CD4-positive, alpha-beta T cell (primary cell): ENCODE measurements around the gene ITGB6. TPM values are rescaled to one million over a fixed set of nuclear protein-coding genes. Genes with fewer than 3 reads are reported as not detected.

Experiments used
- ATAC-seq: fragments of 200-7000 bp; cut with Tn5 transposase; one replicate; pipeline ENCODE4 v1.10.0; 2022; ENCODE audit warnings: mild to moderate bottlenecking; ENCODE audit not compliant: poor library complexity
- CTCF ChIA-PET: fragments of 350-600 bp; sonication (Branson Sonifier 250); formaldehyde crosslinking; loops from one replicate; lab custom pipeline; 2021; ENCODE audit warnings: antibody characterized with exemption, inconsistent platforms; lab: Charles Lee
- POLR2A ChIA-PET: fragments of 350-600 bp; sonication (Branson Sonifier 250); formaldehyde crosslinking; loops from one replicate; lab custom pipeline; 2021; ENCODE audit warnings: antibody characterized with exemption, inconsistent platforms; lab: Charles Lee
- DNase-seq, 14 experiments: peaks; one replicate each; pipeline ENCODE4 v3.0.0-alpha.2; 2013 to 2020; ENCODE audit warnings: mixed read lengths in 2 of 14
- H3K27ac ChIP-seq, 2 donors: one replicate each; pipeline versions ENCODE4 v1.5.1 to v1.7.0; 2013; ENCODE audit warnings: low read length in 2 of 2, low read depth in 1 of 2, mild to moderate bottlenecking in 1 of 2
- H3K27me3 ChIP-seq, 2 experiments: 1 replicate in 1 of 2; 2 replicates in 1 of 2; pipeline versions ENCODE4 v1.6.1 to v1.7.0; 2013; ENCODE audit warnings: low read length in 2 of 2, control low read depth in 1 of 2, mild to moderate bottlenecking in 1 of 2, moderate library complexity in 1 of 2; ENCODE audit not compliant: insufficient read depth in 2 of 2, control insufficient read depth in 1 of 2
- H3K36me3 ChIP-seq: one replicate; pipeline ENCODE4 v1.6.1; 2013; ENCODE audit warnings: low read length, control low read depth; ENCODE audit not compliant: insufficient read depth
- H3K4me1 ChIP-seq: one replicate; pipeline ENCODE4 v1.6.1; 2013; ENCODE audit warnings: low read length, control low read depth; ENCODE audit not compliant: insufficient read depth
- H3K4me3 ChIP-seq: one replicate; pipeline ENCODE4 v1.5.1; 2013; ENCODE audit warnings: mild to moderate bottlenecking, low read length, moderate library complexity
- H3K9me3 ChIP-seq, 2 experiments: 1 replicate in 1 of 2; 2 replicates in 1 of 2; pipeline versions ENCODE4 v1.6.1 to v1.7.0; 2013; ENCODE audit warnings: low read length in 2 of 2, mild to moderate bottlenecking in 2 of 2, control low read depth in 1 of 2, moderate library complexity in 1 of 2; ENCODE audit not compliant: control insufficient read depth in 1 of 2, insufficient read depth in 1 of 2
- H3K27ac Mint-ChIP-seq: one replicate; pipeline ENCODE4 v1.8.0; 2020; ENCODE audit warnings: mixed read lengths
- H3K27me3 Mint-ChIP-seq: one replicate; pipeline ENCODE4 v1.8.0; 2021; ENCODE audit warnings: mixed read lengths
- H3K36me3 Mint-ChIP-seq: one replicate; pipeline ENCODE4 v1.8.0; 2021; ENCODE audit warnings: low read depth, mixed read lengths
- H3K4me1 Mint-ChIP-seq: one replicate; pipeline ENCODE4 v1.8.0; 2021; ENCODE audit warnings: low read depth, mixed read lengths
- H3K4me3 Mint-ChIP-seq: one replicate; pipeline ENCODE4 v1.8.0; 2020; ENCODE audit warnings: mild to moderate bottlenecking, mixed read lengths
- H3K9me3 Mint-ChIP-seq: one replicate; pipeline ENCODE4 v1.8.0; 2020; ENCODE audit warnings: mixed read lengths
- intact Hi-C, 2 experiments: fragments of 100-400 bp; cut with DNase I in 1 of 2; cut with micrococcal nuclease in 1 of 2; formaldehyde crosslinking; loops; one replicate each; pipeline versions ENCODE4 v1.15.1 to v1.9.0; 2023 to 2025; cut with DNase I, micrococcal nuclease
- total RNA-seq, 174 experiments: library from RNA in 2 of 174; stranded (reverse) in 2 of 174; gene quantifications; one replicate each; pipeline ENCODE4 v1.2.3 and lab custom pipeline; 2021 to 2026
- TF ChIP-seq, protein P1 (sequence below): fragments of 200-600 bp; IDR thresholded peaks from one replicate; pipeline ENCODE4 v1.8.0; 2022; ENCODE audit warnings: antibody characterized with exemption, mild to moderate bottlenecking

The ITGB6 gene
- total RNA-seq, 2 experiments from 2014 or later = not detected

DNA sequence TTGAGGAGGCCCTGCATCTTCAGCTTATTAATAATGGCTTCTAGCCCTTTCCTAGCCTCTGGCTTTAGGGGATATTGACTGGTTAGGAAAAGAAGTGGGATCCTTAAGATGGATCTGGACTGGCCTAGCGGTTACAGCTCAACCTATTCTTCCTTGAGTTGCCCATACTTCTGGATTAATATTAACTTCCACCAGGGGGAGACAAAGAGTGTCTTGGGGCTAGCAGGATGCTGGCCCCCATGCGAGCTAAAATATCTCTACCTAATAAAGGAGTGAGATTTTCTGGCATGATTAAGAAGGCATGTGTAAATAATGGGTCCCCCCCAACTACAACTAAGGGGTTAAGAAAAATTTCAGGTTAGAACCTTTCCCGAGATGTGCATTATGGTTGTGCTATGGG, 114.4 kb downstream of the ITGB6 start:
- Histone ChIP-seq H3K27me3 (peaks cover 0 to 2% of the 10 kb centered on the region in 2 experiments), H3K9me3 (peaks cover 19 to 63% of the 10 kb centered on the region in 2 experiments), H3K36me3 (no peaks in the 10 kb centered on the region), H3K4me3 (no peak overlapping the region), H3K27ac (no peak overlapping the region), H3K4me1 (no peaks in the 10 kb centered on the region)
- H3K27ac Mint-ChIP-seq = no peak overlapping the region
- H3K4me3 Mint-ChIP-seq = no peak overlapping the region
- no peaks in the 10 kb centered on the region for H3K4me1 Mint-ChIP-seq
- no peak for DNase-seq
- ATAC-seq = no peak
- POLR2A ChIA-PET = interaction anchor here (0.6 kb wide), 1 partner anchor 639 kb away, joined by 6 read pairs; no protein-coding TSS in a partner anchor
- CTCF ChIA-PET = no interaction called here
- peaks cover 13% of the 10 kb centered on the region for H3K9me3 Mint-ChIP-seq
- H3K36me3 Mint-ChIP-seq = peaks cover 14% of the 10 kb centered on the region
- peaks cover 4% of the 10 kb centered on the region for H3K27me3 Mint-ChIP-seq
- intact Hi-C loops = no loop called here
- TF ChIP-seq, protein P1, sequence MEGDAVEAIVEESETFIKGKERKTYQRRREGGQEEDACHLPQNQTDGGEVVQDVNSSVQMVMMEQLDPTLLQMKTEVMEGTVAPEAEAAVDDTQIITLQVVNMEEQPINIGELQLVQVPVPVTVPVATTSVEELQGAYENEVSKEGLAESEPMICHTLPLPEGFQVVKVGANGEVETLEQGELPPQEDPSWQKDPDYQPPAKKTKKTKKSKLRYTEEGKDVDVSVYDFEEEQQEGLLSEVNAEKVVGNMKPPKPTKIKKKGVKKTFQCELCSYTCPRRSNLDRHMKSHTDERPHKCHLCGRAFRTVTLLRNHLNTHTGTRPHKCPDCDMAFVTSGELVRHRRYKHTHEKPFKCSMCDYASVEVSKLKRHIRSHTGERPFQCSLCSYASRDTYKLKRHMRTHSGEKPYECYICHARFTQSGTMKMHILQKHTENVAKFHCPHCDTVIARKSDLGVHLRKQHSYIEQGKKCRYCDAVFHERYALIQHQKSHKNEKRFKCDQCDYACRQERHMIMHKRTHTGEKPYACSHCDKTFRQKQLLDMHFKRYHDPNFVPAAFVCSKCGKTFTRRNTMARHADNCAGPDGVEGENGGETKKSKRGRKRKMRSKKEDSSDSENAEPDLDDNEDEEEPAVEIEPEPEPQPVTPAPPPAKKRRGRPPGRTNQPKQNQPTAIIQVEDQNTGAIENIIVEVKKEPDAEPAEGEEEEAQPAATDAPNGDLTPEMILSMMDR = no peak

- ChIA-PET POLR2A (no interaction called here), CTCF (no interaction called here)
- H3K9me3 Mint-ChIP-seq = peaks cover 10% of the 10 kb centered on the region
- no peaks in the 10 kb centered on the region for H3K36me3 Mint-ChIP-seq
- no peaks in the 10 kb centered on the region for H3K27me3 ChIP-seq
- H3K4me1 ChIP-seq = no peaks in the 10 kb centered on the region
- H3K4me3 Mint-ChIP-seq = no peak overlapping the region
- H3K4me3 ChIP-seq = no peak overlapping the region
- H3K27ac ChIP-seq = no peak overlapping the region
- peaks cover 4% of the 10 kb centered on the region in 2 experiments for H3K9me3 ChIP-seq
- DNase-seq (no peak), ATAC-seq (no peak)
- no peaks in the 10 kb centered on the region for H3K4me1 Mint-ChIP-seq
- peaks cover 2% of the 10 kb centered on the region for H3K27me3 Mint-ChIP-seq
- H3K27ac Mint-ChIP-seq = no peak overlapping the region
- H3K36me3 ChIP-seq = no peaks in the 10 kb centered on the region
- intact Hi-C loops = no loop called here
- TF ChIP-seq, protein P1 = no peak
Observed at GRCh38 chr2:160077912-160078810, 121.9 kb downstream of the ITGB6 start.

- H3K9me3 ChIP-seq = peaks cover 0 to 4% of the 10 kb centered on the region in 2 experiments
- TF ChIP-seq, protein P1 = no peak
- no peaks in the 10 kb centered on the region for H3K27me3 ChIP-seq
- DNase-seq = no peak
- Mint-ChIP-seq H3K4me3 (no peak overlapping the region), H3K27ac (no peak overlapping the region), H3K9me3 (peaks cover 6% of the 10 kb centered on the region), H3K36me3 (no peaks in the 10 kb centered on the region), H3K4me1 (no peaks in the 10 kb centered on the region), H3K27me3 (peaks cover 5% of the 10 kb centered on the region)
- ChIA-PET POLR2A (no interaction called here), CTCF (interaction anchor here (1.5 kb wide), 1 partner anchor 21 kb away, joined by 3 read pairs; no protein-coding TSS in a partner anchor)
- no peak overlapping the region for H3K4me3 ChIP-seq
- no peaks in the 10 kb centered on the region for H3K4me1 ChIP-seq
- H3K27ac ChIP-seq = no peak overlapping the region
- no peak for ATAC-seq
- intact Hi-C loops = no loop called here
- no peaks in the 10 kb centered on the region for H3K36me3 ChIP-seq
Observed at GRCh38 chr2:160076914-160077313, 123.2 kb downstream of the ITGB6 start.
